IPS DF 19.7 (cell line): ENCODE results near the gene RTN3.
"Not testable (repeated sequence)": the region's sequence is repeated elsewhere in the genome, so short reads cannot be mapped to it uniquely, and the experiment has no call there.

Experiments used
- DNase-seq: peaks from one replicate; pipeline ENCODE4 v3.0.0-alpha.2; 2013; ENCODE audit warnings: low read depth, low spot score

RTN3 gene, protein sequence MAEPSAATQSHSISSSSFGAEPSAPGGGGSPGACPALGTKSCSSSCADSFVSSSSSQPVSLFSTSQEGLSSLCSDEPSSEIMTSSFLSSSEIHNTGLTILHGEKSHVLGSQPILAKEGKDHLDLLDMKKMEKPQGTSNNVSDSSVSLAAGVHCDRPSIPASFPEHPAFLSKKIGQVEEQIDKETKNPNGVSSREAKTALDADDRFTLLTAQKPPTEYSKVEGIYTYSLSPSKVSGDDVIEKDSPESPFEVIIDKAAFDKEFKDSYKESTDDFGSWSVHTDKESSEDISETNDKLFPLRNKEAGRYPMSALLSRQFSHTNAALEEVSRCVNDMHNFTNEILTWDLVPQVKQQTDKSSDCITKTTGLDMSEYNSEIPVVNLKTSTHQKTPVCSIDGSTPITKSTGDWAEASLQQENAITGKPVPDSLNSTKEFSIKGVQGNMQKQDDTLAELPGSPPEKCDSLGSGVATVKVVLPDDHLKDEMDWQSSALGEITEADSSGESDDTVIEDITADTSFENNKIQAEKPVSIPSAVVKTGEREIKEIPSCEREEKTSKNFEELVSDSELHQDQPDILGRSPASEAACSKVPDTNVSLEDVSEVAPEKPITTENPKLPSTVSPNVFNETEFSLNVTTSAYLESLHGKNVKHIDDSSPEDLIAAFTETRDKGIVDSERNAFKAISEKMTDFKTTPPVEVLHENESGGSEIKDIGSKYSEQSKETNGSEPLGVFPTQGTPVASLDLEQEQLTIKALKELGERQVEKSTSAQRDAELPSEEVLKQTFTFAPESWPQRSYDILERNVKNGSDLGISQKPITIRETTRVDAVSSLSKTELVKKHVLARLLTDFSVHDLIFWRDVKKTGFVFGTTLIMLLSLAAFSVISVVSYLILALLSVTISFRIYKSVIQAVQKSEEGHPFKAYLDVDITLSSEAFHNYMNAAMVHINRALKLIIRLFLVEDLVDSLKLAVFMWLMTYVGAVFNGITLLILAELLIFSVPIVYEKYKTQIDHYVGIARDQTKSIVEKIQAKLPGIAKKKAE

DNA sequence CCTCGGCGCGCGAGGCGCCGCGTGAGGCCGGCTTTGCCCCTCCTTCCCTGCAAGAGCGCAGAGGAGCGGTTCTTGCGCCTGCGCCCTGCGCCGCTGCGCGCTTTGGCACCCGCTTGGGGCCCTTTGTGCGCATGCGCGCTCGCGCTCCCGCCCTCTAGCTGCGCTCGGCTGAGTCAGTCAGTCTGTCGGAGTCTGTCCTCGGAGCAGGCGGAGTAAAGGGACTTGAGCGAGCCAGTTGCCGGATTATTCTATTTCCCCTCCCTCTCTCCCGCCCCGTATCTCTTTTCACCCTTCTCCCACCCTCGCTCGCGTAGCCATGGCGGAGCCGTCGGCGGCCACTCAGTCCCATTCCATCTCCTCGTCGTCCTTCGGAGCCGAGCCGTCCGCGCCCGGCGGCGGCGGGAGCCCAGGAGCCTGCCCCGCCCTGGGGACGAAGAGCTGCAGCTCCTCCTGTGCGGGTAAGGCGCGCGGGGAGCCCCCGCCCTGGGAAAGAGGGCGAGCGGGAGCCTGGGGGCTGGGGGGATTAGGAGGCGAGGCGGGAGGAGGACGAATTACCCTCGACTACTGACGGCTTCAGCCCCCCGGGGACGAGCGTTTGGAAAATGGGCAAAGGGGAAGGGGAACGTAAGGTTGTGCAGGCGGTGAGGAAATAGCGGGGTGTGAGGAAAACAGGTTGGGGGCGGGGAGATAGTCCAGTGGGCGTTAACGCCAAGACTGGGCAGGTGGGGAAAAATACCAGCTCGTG lies at the start of gene RTN3:
Gene RTN3 (plus strand): TSS at position 180 of the 745 bp plus-strand sequence. CDS start 137 bp downstream, at position 317.
- peak; percentile 90 for DNase-seq

DNA sequence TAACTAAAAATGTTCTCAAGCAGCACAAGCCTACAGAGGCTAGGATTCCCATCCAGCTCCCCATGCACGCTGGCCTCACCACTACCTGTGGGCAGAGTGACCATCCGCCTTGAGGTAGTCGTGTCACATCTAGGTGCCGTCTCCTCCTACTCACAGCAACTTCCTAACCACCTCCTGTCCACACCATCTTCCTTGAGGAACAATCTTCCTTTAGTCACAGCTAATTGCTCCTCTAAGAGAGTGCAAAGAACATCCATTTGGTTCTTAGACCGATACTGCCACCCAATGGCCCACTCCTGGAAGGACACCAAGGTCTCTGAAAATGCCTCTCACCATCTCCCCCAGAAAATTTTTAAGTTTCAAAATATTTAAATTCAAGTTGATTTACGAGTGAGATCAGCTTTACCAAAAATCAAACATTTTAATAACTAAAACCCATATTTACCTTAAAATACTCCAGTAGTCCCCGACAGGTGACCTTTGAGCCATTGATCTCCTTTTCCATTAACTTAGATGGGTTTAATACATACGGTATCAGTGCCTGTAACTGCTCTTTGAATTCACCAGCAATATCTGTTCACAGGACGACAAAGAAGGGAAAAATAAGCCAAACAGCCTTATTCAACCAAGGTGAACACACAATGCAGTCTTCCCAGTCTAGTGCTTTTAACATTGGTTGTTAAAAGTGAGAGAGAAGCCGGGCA lies 45.4 kb upstream of the RTN3 start:
- DNase-seq: peak; percentile 59

DNA sequence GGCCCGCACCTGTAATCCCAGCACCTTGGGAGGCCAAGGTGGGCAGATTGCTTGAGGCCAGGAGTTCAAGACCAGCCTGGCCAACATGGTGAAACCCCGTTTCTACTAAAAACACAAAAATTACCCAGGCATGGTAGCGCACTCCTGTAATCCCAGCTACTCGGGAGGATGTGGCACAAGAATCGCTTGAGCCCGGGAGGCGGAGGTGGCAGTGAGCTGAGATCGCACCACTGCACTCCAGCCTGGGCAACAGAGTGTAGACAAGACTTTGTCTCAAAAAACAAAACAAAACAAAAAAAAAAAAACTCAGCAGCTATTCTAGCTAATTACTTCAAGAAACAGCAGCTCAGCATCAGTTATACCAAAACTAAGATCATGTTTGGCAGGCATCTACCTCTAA lies 42.9 kb upstream of the RTN3 start:
- DNase-seq: not testable (repeated sequence)

DNA sequence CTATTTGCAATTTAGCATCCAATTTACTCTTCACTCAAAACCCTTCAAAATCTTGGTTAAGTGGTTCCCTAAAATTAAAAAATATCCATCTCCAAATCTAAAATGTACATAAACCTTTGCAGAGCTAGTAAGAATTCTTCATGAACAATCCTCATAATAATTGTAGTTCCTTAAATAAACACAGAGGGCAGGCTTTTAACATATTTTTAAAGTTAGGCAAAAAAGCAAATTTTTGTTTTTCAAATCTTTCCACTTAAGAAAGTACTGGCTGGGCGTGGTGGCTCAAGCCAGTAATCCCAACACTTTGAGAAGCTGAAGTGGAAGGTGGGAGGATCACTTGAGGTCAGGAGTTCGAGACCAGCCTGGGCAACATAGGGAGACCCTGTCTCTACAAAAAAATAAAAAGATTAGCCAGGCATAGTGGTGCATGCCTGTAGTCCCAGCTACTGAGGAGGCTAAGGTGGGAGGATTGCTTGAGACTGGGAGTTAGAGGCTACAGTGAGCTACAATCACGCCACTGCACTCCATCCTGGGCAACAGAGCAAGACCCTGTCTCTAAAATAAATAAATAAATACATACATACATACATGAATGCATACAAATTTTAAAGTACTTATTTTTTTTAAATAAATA lies 42.0 kb upstream of the RTN3 start:
- no peak for DNase-seq

DNA sequence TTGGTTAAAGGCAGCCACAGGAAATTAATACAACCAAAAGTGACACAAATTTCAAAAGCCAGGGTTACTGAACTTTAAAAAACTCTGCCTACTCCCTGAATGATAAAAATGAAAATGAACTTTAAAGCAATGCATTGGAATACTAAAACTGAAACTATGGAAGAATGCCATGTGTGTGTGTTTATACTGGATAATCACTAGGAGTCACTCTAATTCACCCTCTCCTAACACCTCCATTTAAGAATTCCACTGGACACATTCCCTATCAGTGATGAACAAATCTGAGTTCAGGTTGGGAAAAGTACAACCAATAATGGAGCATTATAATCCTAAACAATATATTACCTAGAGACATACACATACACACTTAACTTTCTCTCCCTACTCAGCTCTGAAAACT lies 39.6 kb upstream of the RTN3 start:
- no peak for DNase-seq

DNA sequence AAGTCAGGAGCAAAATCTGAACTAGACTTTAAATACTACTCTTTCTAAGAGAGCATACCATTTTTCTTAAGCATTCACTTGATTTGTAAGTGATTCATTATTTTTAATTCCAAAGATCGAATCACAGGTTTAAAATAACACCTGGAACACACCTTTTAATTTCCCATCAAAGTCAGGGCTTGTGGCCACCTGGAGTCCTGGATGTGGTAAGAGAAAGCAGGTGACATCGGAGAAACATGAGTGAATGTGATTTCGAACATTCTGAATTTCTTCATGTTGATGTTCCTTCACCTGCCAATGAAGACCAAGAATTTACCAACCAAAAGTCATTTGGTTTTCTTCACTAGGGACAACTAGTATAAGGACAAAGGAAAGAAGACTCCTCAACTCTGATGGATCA lies 38.1 kb upstream of the RTN3 start:
- DNase-seq: no peak

DNA sequence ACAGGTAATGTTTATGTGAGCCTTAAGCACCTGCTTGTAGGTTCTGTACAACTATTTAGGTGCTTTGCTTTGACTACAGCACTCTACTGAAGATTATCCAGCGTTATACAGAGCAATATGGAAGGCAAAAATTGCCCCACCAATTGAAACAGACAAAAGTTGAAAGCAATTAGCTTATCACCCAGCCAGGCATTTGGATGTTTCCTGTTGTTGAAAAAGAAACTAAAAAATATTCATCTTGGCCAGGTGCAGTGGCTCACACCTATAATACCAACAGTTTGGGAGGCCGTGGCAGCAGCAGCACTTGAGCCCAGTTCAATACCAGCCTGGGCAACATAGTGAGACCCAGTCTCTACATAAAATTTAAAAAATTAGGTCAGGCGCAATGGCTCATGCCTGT lies 28.6 kb upstream of the RTN3 start:
- no peak for DNase-seq

DNA sequence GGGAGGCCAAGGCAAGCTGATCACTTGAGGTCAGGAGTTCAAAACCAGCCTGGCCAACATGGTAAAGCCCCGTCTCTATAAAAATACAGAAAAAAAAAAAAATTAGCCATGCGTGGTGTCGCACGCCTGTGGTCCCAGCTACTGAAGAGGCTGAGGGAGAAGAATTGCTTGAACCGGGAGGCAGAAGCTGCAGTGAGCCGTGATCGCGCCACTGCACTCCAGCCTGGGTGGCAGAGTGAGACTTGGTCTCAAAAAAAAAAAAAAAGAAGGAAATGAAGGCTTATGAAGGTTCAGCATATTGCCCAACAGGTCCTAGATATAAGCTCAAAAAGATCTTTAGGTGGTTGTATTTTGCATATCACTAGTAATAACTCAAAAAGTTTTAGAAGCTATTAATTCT lies 20.3 kb upstream of the RTN3 start:
- no peak for DNase-seq

DNA sequence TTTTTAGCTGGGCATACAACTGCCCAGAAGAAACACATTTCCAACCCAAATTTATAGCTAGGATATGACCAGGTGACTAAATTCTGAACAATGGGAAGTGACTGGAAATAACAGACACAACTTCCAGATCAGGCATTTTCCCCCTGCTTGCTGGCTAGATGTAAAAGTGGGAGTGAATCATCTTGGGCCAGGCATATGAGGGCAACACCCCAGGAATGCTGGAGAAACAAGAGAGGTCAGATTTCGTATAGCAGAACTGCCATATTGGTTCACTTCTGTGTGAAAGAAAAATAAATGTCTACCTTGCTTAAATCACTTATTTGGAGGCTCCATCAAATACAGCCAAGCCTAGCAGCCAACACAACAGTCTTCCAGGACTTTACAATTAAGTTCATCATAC lies 17.5 kb upstream of the RTN3 start:
- DNase-seq: no peak

DNA sequence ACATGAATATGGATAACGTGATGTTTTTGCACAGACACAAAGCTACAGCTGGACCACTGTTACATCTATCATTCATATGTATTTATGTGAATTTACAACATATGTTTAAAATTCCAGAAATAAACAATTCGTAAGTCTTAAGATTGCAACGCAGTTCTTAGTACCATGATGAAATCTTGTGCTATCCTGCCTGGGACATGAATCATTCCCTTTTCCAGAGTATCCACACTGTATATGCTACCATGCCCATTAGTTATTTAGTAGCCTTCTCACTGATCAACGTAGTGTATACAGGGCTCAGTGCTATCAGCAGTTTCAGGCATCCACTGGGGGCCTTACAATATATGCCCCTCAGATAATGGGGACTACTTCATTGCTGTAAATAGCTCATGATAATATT lies 14.4 kb upstream of the RTN3 start:
- no peak for DNase-seq

DNA sequence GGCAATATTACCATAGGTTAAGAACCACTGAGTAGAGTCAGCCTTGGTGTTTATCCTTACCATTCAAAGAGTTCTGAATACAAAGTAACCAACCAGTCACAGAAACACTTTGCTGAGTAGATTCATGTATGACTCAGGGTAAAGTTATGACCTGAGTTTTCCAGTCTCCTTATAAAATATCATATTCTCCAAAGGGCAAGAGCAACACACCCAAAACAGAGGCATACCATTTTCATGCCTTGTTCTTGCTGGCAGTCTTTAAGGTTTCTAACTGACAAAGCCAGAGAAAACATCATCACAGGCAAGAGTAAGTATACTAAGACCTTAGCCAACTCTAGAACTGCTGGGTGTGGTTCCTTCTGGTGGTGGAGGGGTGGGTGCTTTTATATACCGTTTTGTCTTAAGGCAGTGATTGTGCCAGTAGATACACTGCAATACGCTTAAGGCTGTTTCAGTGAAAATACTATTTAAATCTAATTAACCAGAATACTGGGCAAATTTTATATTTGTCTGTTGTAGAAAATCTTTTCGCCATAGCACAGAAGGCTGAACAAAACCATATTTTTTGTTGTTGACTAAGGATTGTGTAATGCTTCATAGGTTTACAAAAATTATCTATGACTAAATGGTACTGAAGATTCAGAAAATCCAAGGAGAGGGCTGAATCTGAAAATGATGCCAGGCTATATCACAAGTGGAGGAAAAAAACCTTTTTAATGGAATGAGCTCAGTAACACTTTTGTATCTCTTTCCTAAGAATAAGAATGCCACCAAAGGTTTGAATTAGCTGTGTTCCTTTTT lies 13.1 kb upstream of the RTN3 start:
- no peak for DNase-seq

DNA sequence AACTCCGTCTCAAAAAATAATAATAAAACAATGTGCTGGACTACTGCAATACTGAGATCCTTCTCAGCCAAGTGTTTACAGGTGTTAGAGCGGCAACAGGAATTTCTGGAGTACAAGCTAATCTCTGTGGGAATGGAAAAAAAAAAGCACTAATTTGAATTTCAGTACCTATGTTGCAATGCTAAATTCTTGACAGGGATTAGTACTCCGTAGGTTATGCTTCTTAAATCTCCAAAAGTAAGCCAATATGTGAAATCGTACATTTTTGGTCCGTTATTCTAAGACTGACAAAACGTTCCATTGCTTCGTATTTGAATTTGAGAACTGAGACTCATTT lies 11.2 kb upstream of the RTN3 start:
- no peak for DNase-seq

DNA sequence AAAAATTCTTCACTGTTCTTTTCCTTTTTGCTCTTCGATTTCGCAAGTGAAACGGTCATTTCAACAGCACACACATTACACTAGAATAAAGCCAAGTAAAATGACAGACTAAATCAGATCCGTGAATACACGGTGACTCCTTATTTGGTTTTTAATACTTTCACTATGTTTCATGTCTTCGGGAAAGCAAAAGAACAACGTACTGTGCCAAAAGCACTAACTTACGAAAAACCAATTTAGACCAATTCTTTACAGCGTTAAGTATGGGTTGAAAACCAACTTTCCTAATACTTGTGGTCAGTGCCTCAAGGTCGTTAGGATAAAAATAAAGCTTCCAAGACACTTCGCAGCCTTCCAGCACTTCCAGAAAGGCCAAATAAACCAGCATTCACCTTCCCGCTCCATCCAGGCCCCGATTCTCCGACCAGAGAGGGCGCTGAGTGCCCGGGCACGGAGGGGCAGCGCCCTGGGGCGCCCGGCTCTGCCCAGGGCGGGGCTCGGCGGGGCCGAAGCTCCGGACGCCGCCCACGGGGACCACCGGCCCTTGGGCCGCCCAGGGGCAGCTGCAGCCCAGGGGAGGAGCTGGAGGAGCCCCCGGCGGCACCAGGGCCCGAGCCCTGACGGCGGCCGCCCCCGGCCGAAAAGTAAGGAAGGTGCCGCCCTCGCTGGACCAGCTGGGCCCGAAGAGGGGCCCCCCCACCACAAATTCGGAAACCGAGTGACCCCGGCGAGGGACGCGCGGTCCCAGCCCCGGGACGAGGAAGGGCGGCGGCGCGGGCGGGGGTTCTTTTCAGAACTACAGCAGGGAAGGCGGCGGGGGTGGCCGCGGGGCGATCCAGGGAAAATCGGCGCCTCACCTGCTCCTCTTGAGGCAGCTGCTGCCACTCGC lies 10.6 kb upstream of the RTN3 start:
- DNase-seq: no peak

DNA sequence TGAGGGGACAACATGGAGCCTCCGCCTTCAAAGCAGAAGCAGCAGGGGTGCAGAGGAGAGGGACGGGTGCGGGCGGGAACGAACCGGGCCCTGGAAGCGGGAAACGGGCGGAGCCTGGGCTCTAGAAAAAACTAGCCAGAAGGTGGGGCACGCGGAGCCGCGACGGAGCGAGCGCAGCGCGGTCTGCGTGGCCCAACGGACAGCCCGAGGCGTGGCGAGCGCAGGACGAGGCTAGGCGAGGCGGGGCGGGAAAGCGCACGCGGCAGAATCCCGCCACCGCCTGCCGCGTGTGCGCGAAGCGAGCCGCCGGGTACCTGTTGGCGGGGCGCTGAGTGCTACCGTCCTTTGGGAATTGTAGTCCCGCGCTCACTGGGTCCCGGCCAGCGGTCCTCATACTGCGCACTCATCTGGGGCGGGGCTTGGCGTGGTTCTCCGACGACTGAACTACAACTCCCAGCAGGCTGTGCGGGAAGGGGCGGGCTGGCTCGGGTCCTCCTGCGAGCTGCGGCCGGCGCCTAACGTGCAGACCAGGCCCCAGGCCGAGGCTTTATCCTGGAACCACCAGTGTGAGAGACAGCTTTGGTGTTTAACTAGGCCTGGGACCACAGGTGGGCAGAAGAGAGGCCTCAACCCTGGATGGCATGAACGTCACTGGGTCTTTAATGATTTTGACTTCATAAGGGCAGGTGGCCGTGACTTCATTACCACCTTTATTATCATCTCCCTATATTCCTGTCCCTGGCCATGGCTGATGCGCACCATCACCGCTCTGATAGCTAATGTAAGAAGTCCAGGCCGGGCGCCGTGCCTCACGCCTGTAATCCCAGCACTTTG lies 9.8 kb upstream of the RTN3 start, which contains the start of gene ATL3:
Gene ATL3 (minus strand): TSS at position 55 of the 834 bp plus-strand sequence. CDS start 41 bp downstream, at position 14.
- peak; percentile 93 for DNase-seq

DNA sequence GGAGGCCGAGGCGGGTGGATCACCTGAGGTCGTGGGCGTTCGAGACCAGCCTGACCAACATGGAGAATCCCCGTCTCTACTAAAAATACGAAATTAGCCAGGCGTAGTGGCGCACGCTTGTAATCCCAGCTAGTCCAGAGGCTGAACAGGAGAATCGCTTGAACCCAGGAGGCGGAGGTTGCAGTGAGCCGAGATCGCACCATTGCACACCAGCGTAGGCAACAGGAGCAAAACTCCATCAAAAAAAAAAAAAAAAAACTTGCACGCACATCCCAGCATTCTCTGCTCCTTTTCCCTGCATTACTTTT lies 9.2 kb upstream of the RTN3 start:
- no peak for DNase-seq

DNA sequence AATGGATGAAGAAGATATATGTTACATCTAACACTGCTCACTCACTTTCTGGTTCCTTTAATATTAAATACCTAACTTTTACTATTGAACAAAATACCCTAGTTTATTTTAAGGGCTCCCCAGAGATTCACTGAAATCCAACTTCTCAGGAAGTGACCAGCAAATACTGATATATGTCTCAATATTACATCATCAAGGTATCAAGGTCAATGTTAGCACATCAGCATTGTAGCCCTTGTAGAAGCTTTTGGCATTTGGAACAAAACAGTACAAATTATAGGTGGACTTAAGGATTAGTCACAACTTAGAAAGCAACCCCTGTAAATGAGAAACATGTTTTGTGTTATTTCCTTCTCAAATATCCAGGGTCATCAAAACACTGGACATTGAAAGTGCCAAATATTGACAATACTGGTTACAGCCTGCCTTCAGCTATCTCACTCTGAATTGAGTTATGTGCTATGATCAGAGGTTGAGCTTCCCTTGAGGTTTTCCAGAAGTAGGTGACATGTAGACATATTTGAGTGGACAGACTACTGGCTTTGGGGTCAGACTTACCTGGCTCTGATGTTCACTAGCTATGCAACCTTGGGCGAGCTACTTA lies 8.3 kb upstream of the RTN3 start:
- no peak for DNase-seq

DNA sequence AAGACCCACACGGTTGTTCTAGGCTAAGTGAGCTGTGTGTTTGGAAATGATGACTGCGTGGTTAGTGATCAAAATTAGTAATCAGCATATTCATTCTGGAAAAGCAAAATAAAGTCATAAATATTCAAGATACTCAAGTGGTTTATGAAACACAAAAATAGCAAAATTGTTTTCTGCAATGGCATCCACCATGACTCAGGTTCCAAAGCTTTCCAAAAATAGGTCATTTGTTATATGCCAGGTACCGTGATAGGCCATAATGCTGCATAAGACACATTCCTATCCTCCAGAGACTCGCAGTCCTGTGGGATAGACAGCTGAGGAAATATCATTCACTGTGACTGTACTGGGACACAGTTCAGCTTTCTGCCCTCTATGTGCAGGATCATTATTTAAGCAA lies 7.7 kb upstream of the RTN3 start:
- no peak for DNase-seq

DNA sequence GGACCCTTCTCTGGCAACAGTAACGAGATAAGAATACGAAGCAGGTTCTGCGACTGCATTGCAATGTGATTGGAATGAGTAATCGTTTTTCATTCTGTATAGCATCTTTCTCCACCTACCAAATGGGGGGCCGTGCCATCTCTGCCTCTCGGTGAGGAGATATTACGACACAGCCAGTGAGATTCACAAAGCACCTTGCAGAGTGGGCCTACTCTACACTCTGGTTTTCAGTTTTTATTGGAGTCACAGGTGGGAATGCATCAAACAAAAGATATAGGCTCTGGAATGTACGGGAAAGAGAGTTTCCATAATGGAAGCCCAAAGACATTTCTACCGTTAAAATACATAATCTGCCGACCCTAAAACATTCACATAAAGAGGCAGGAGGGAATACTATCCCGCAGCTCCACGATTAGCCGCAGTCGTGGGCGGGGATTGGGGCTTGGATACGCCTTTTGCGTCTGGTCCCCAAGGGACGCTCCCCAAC lies 423 bp upstream of the RTN3 start:
- no peak for DNase-seq
